Osteocyte (in vitro differentiated cells): ENCODE measurements around the gene CRYL1. TPM values are rescaled to one million over a fixed set of nuclear protein-coding genes. Genes with fewer than 3 reads are reported as not detected.

Experiments used
- DNase-seq: peaks from one replicate; pipeline ENCODE4 v3.0.0; 2021; ENCODE audit warnings: mixed read lengths; ENCODE audit not compliant: unreplicated experiment; ENCODE audit errors: extremely low spot score
- H3K27ac Mint-ChIP-seq: one replicate; pipeline ENCODE4 v1.8.0; 2021; ENCODE audit warnings: mild to moderate bottlenecking, mixed read lengths; ENCODE audit not compliant: unreplicated experiment
- H3K27me3 Mint-ChIP-seq: one replicate; pipeline ENCODE4 v1.8.0; 2021; ENCODE audit warnings: mixed read lengths; ENCODE audit not compliant: unreplicated experiment
- H3K36me3 Mint-ChIP-seq: one replicate; pipeline ENCODE4 v1.8.0; 2021; ENCODE audit warnings: mixed read lengths; ENCODE audit not compliant: unreplicated experiment
- H3K4me1 Mint-ChIP-seq: one replicate; pipeline ENCODE4 v1.8.0; 2021; ENCODE audit warnings: mixed read lengths; ENCODE audit not compliant: unreplicated experiment
- H3K4me3 Mint-ChIP-seq: one replicate; pipeline ENCODE4 v1.8.0; 2021; ENCODE audit warnings: mild to moderate bottlenecking, moderate library complexity, mixed read lengths; ENCODE audit not compliant: unreplicated experiment
- H3K9me3 Mint-ChIP-seq: one replicate; pipeline ENCODE4 v1.8.0; 2021; ENCODE audit warnings: mixed read lengths; ENCODE audit not compliant: unreplicated experiment
- total RNA-seq: library from RNA; stranded (reverse); gene quantifications from 2 replicates; pipeline ENCODE4 v1.2.1, GENCODE V29; 2021
- TF ChIP-seq, protein P1 (sequence below): fragments of 200-600 bp; sonication (generic); IDR thresholded peaks from 2 replicates; pipeline ENCODE4 v1.5.0; 2021; ENCODE audit warnings: antibody characterized with exemption, mild to moderate bottlenecking, moderate library complexity

Gene CRYL1
- total RNA-seq, 1 donor from 2014 or later = 22.5 TPM

- Mint-ChIP-seq H3K4me1 (peaks cover 23% of the 10 kb centered on the region), H3K27me3 (no peaks in the 10 kb centered on the region), H3K36me3 (peaks cover 5% of the 10 kb centered on the region), H3K4me3 (no peak overlapping the region), H3K27ac (no peak overlapping the region), H3K9me3 (no peaks in the 10 kb centered on the region)
- no peak for DNase-seq
- TF ChIP-seq, protein P1, sequence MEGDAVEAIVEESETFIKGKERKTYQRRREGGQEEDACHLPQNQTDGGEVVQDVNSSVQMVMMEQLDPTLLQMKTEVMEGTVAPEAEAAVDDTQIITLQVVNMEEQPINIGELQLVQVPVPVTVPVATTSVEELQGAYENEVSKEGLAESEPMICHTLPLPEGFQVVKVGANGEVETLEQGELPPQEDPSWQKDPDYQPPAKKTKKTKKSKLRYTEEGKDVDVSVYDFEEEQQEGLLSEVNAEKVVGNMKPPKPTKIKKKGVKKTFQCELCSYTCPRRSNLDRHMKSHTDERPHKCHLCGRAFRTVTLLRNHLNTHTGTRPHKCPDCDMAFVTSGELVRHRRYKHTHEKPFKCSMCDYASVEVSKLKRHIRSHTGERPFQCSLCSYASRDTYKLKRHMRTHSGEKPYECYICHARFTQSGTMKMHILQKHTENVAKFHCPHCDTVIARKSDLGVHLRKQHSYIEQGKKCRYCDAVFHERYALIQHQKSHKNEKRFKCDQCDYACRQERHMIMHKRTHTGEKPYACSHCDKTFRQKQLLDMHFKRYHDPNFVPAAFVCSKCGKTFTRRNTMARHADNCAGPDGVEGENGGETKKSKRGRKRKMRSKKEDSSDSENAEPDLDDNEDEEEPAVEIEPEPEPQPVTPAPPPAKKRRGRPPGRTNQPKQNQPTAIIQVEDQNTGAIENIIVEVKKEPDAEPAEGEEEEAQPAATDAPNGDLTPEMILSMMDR = no peak
Measured at GRCh38 chr13:20415694-20416107, 110.0 kb downstream of the CRYL1 start.

- no peak overlapping the region for H3K4me3 Mint-ChIP-seq
- no peaks in the 10 kb centered on the region for H3K9me3 Mint-ChIP-seq
- no peak for DNase-seq
- no peak overlapping the region for H3K27ac Mint-ChIP-seq
- no peaks in the 10 kb centered on the region for H3K27me3 Mint-ChIP-seq
- TF ChIP-seq, protein P1 = no peak
- peaks cover 21% of the 10 kb centered on the region for H3K4me1 Mint-ChIP-seq
- peaks cover 5% of the 10 kb centered on the region for H3K36me3 Mint-ChIP-seq
Measured at GRCh38 chr13:20415306-20415679, 110.4 kb downstream of the CRYL1 start.

DNA sequence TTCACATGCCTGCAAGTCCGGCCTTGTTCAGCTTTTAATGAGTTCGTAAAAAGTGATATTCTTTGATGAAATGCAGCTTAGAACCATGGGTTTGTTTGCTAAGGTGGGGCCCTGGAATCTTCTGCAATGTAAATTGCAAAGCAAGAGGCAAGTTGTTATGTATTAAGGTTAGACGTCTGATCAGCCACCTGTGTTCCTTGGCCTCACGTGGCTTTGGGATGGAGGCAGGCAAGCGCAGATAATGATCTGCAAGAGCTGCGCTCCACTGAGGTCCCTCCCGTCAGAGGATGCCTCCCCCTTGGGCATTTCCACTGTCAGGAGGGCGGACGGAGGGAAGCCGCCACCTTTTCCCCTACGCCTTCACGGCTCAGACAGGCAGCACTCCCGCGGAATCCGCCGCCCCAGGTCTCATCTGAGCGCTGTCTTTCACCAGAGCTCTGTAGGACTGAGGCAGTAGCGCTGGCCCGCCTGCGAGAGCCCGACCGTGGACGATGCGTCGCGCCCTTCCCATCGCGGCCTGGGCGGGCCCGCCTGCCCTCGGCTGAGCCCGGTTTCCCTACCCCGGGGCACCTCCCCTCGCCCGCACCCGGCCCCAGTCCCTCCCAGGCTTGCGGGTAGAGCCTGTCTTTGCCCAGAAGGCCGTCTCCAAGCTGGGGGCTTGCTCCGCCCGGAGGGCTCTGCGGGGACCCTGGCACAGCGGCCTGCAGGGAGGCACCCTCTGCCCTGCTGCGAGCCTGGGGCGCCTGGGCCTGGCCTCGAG is 110.9 kb downstream of the CRYL1 start:
- TF ChIP-seq, protein P1 = no peak
- Mint-ChIP-seq H3K4me1 (peaks cover 16% of the 10 kb centered on the region), H3K27ac (no peak overlapping the region), H3K36me3 (peaks cover 5% of the 10 kb centered on the region), H3K9me3 (no peaks in the 10 kb centered on the region), H3K27me3 (no peaks in the 10 kb centered on the region), H3K4me3 (no peak overlapping the region)
- no peak for DNase-seq

DNA sequence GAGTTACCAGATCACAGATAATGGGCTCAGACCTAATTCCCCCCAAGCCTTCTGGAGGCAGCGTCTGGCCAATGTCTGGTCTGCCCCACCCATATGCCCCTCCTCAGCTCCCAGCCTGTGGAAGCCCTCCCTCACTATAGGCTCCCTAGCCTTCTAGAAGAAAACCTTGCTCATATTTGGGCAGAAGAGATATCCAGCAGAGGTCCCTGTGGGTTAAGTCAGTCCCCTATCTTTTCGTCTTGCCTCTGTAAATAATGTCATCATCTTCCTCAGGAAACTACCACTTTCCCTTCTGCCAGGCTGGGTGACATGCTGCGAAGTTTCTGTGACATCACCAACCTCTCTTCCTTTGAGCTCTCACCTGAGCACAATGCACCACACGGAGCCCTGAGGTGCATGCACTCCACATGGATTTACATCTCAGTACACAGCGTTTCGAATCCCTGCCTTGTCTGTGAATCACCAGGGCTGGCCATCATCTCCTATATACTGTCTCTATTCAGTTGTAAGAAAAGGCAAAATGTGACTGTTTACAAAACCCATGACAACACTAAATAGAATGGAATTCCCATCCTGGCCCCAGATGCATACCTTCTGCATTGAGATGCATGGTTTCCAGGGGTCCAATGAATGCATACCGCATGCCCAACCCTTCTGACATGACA is 112.8 kb downstream of the CRYL1 start:
- Mint-ChIP-seq H3K4me3 (no peak overlapping the region), H3K4me1 (peaks cover 15% of the 10 kb centered on the region), H3K27ac (no peak overlapping the region), H3K27me3 (no peaks in the 10 kb centered on the region), H3K36me3 (no peaks in the 10 kb centered on the region), H3K9me3 (no peaks in the 10 kb centered on the region)
- TF ChIP-seq, protein P1 = no peak
- no peak for DNase-seq

DNA sequence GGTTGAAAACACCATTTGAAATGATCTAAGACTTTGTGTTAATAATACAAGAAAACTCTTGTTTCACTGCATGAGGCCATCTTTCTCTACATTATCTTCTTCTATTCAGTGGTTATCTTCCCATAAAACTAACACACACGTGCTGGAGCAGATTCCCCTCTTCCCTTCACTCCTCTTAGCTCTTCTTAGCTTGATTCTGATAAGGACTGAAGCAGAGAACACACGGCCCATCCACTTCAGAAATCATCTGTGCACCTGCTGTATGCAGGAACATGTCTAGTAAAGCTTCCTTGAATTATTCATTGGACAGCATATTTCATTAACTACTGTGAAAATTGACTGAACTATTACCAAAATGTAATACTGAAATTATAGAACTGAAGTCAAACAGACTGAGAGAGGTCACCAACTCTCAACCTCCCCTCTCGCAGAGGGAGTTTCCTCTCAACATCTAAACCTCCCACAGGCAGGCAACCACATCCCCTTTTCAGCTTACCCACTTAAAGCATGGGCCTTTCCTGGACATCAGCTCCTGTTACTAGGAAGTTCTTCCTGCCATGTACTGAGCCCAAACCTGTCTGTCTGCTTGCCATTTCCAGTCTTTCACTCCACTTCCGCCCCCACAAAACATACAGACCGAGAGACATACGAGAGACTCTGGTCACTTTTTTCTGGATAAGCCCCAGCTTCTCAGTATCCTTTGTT is 113.9 kb downstream of the CRYL1 start:
- H3K27me3 Mint-ChIP-seq = no peaks in the 10 kb centered on the region
- no peaks in the 10 kb centered on the region for H3K9me3 Mint-ChIP-seq
- TF ChIP-seq, protein P1 = no peak
- no peak overlapping the region for H3K4me3 Mint-ChIP-seq
- DNase-seq = no peak
- no peaks in the 10 kb centered on the region for H3K36me3 Mint-ChIP-seq
- H3K4me1 Mint-ChIP-seq = peaks cover 17% of the 10 kb centered on the region
- no peak overlapping the region for H3K27ac Mint-ChIP-seq
